ENCODE results near the gene TWNK. TPM values are rescaled to one million over a fixed set of nuclear protein-coding genes. Genes with fewer than 3 reads are reported as not detected.

The TWNK gene
- total RNA-seq, 2 donors from 2014 or later, result 4.6 to 11.4 TPM

DNA sequence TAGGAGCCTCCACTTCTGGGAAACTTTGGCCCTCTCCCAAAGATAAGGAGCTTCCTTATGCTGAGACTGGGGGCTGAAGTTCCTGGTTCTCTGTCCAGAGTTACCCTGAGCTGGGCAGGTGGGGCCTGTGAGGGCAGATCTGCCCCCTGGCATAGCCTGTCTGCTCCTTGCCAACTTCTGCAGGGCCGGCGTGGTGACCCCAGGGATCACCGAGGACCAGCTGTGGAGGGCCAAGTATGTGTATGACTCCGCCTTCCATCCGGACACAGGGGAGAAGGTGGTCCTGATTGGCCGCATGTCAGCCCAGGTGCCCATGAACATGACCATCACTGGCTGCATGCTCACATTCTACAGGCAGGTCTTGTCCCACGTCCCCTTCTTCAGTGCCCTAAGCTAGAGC, 48.0 kb downstream of the TWNK start:
- intact Hi-C loops (cut with DNase I), result no loop called here
- no peak overlapping the region for H3K27ac ChIP-seq
- peaks cover 8% of the 10 kb centered on the region for H3K4me1 ChIP-seq
- H3K36me3 ChIP-seq, result peaks cover 6% of the 10 kb centered on the region
- TF ChIP-seq CTCF (IDR thresholded peaks at IDR 0.05), result no peak
- H3K9ac ChIP-seq (ENCODE audit: low read depth in 2 of 2, low read length in 2 of 2), result peak overlapping the region in 1 of 2 donors; percentile 9
- H3K9me3 ChIP-seq, result no peaks in the 10 kb centered on the region
- H3K27me3 ChIP-seq, result no peaks in the 10 kb centered on the region
- H3K4me3 ChIP-seq, result no peak overlapping the region
- DNase-seq, result no peak

DNA sequence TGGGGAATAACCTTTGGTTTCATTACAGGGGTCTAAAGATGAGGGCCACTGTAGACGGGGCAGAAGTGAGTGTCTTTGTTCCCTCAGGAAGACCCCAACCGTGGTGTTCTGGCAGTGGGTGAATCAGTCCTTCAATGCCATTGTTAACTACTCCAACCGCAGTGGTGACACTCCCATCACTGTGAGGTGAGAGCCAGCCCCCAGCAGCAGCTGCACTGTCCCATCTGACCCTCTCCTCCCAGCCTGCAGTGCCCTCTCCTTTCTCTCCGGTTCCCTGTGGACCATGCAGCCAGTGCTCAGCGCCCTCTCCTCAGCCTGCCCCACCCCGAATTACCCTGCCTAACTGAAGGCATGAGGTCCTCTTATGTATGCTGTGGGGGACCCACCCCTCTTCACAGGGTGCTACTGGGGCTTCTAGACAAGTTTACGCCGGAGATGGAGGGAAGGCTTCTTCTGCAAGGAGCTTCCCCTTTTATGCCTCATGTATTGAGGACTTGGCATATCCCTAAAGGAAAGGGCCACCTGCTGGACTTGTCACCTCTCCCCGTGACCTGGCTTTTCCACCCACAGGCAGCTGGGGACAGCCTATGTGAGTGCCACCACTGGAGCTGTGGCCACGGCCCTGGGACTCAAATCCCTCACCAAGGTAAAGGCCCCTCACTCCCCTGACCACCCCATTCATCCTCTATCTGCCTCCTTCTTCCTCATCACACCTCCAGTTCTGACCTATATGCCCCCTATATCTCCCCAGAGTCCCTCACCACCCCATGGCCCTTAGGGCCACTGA, 48.8 kb downstream of the TWNK start:
- no peak for DNase-seq
- Histone ChIP-seq H3K27ac (no peak overlapping the region), H3K4me3 (no peak overlapping the region), H3K4me1 (peaks cover 3% of the 10 kb centered on the region), H3K9ac (ENCODE audit: low read depth in 2 of 2, low read length in 2 of 2) (no peak overlapping the region), H3K9me3 (no peaks in the 10 kb centered on the region), H3K36me3 (peaks cover 6% of the 10 kb centered on the region), H3K27me3 (no peaks in the 10 kb centered on the region)
- no peak for TF ChIP-seq CTCF (IDR thresholded peaks at IDR 0.05)
- intact Hi-C loops (cut with DNase I), result no loop called here

GRCh38 chr10:101036726-101037125, 49.4 kb downstream of the TWNK start:
- Histone ChIP-seq H3K27ac (no peak overlapping the region), H3K4me1 (peaks cover 3% of the 10 kb centered on the region), H3K36me3 (peaks cover 6% of the 10 kb centered on the region), H3K9me3 (no peaks in the 10 kb centered on the region), H3K4me3 (no peak overlapping the region), H3K27me3 (no peaks in the 10 kb centered on the region), H3K9ac (ENCODE audit: low read depth in 2 of 2, low read length in 2 of 2) (no peak overlapping the region)
- no peak for TF ChIP-seq CTCF (IDR thresholded peaks at IDR 0.05)
- intact Hi-C loops (cut with DNase I), result no loop called here
- DNase-seq, result no peak

DNA sequence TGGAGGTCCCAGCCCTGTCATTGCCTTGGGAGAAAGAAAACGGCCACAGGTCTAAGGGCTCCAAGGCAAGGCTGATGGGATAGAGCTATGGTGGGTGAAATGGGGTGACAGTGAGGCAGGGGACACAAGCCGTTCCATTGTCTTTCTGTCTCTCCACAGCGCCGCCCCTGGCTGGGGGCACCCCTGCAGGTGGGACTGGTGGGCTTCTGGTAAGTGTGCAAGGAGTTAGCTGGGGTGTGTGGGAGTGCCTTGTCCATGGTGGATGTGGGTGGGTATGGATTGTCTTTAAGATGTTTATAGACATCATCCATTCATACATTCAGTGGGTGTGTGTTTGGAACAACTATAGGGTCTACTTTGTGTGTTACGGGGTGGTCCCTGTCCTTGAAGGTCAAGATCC, 51.1 kb downstream of the TWNK start:
- Histone ChIP-seq H3K4me1 (no peaks in the 10 kb centered on the region), H3K4me3 (no peak overlapping the region), H3K9ac (ENCODE audit: low read depth in 2 of 2, low read length in 2 of 2) (no peak overlapping the region), H3K36me3 (peaks cover 6% of the 10 kb centered on the region), H3K27ac (no peak overlapping the region), H3K9me3 (no peaks in the 10 kb centered on the region), H3K27me3 (no peaks in the 10 kb centered on the region)
- no peak for TF ChIP-seq CTCF (IDR thresholded peaks at IDR 0.05)
- intact Hi-C loops (cut with DNase I), result no loop called here
- no peak for DNase-seq

DNA sequence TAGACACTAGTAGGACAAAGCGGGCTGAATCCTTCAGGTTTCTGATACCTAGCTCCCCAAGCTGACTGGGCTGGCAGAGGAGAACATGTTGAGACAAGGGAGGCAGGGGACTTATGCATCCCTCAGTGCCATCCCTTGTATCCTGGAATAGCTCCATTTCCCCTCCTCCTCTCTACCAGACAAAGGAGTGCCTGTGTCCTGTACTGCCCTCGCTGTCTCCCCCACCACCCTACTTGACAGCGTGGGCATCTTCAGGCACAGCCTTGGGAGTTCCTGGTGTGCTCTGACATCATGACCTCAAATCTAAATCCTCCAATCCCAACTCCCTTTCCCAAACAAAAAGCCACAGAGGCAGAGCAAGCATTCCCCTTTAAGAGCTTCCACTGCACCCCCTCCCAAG, 52.7 kb downstream of the TWNK start:
- DNase-seq, result no peak
- Histone ChIP-seq H3K4me3 (no peak overlapping the region), H3K9ac (ENCODE audit: low read depth in 2 of 2, low read length in 2 of 2) (no peak overlapping the region), H3K27me3 (no peaks in the 10 kb centered on the region), H3K4me1 (no peaks in the 10 kb centered on the region), H3K9me3 (no peaks in the 10 kb centered on the region), H3K27ac (no peak overlapping the region), H3K36me3 (peaks cover 6% of the 10 kb centered on the region)
- no peak for TF ChIP-seq CTCF (IDR thresholded peaks at IDR 0.05)
- intact Hi-C loops (cut with DNase I), result no loop called here

Measured in colonic mucosa (tissue), 4 donors.